H9 (cell line): ENCODE measurements around the gene GIPC2. TPM values are rescaled to one million over a fixed set of nuclear protein-coding genes. Genes with fewer than 3 reads are reported as not detected.

Experiments
- DNase-seq: peaks from one replicate; pipeline ENCODE4 v3.0.0-alpha.2; 2017
- H2AFZ ChIP-seq: one replicate; pipeline ENCODE4 v1.6.1; 2013; ENCODE audit warnings: mild to moderate bottlenecking, low read length, control low read depth, moderate library complexity
- H2AK5ac ChIP-seq: 2 replicates; pipeline ENCODE4 v1.6.1; 2013; ENCODE audit warnings: low read length, control low read depth, mixed read lengths; ENCODE audit not compliant: insufficient read length
- H2BK120ac ChIP-seq: one replicate; pipeline ENCODE4 v1.6.1; 2013; ENCODE audit warnings: low read depth, mild to moderate bottlenecking, low read length, control low read depth, inconsistent platforms; ENCODE audit not compliant: poor library complexity, severe bottlenecking
- H2BK12ac ChIP-seq: 2 replicates; pipeline ENCODE4 v1.6.1; 2013; ENCODE audit warnings: low read length, control low read depth, mixed read lengths, low read depth; ENCODE audit not compliant: insufficient read length
- H2BK15ac ChIP-seq: 2 replicates; pipeline ENCODE4 v1.6.1; 2013; ENCODE audit warnings: low read depth, low read length, control low read depth
- H2BK20ac ChIP-seq: one replicate; pipeline ENCODE4 v1.6.1; 2013; ENCODE audit warnings: low read depth, mild to moderate bottlenecking, low read length, control low read depth, inconsistent platforms; ENCODE audit not compliant: poor library complexity, severe bottlenecking
- H2BK5ac ChIP-seq: 2 replicates; pipeline ENCODE4 v1.6.1; 2013; ENCODE audit warnings: low read length, control low read depth, mixed read lengths; ENCODE audit not compliant: insufficient read length
- H3K14ac ChIP-seq: 2 replicates; pipeline ENCODE4 v1.6.1; 2013; ENCODE audit warnings: low read length, control low read depth; ENCODE audit not compliant: insufficient read depth
- H3K18ac ChIP-seq: 2 replicates; pipeline ENCODE4 v1.6.1; 2013; ENCODE audit warnings: low read depth, mild to moderate bottlenecking, mixed read lengths, low read length, control low read depth; ENCODE audit not compliant: insufficient read length
- H3K23ac ChIP-seq: 2 replicates; pipeline ENCODE4 v1.6.1; 2013; ENCODE audit warnings: low read length, control low read depth, mixed read lengths, low read depth; ENCODE audit not compliant: insufficient read length
- H3K23me2 ChIP-seq: 2 replicates; pipeline ENCODE4 v1.6.1; 2013; ENCODE audit warnings: low read depth, mild to moderate bottlenecking, mixed read lengths, low read length, control low read depth; ENCODE audit not compliant: insufficient read length, poor library complexity, severe bottlenecking
- H3K27ac ChIP-seq: 2 replicates; pipeline ENCODE4 v1.5.1; 2013; ENCODE audit warnings: low read length, control low read depth, mixed read lengths, low read depth; ENCODE audit not compliant: insufficient read length
- H3K27me3 ChIP-seq: 2 replicates; pipeline ENCODE4 v1.6.1; 2013; ENCODE audit warnings: low read length, control low read depth, inconsistent platforms; ENCODE audit not compliant: insufficient read depth
- H3K4ac ChIP-seq: 2 replicates; pipeline ENCODE4 v1.6.1; 2013; ENCODE audit warnings: low read depth, mild to moderate bottlenecking, control low read depth, inconsistent platforms, low read length, moderate library complexity
- H3K4me1 ChIP-seq: 2 replicates; pipeline ENCODE4 v1.6.1; 2013; ENCODE audit warnings: low read length, control low read depth, inconsistent platforms; ENCODE audit not compliant: insufficient read depth
- H3K4me2 ChIP-seq: 2 replicates; pipeline ENCODE4 v1.6.1; 2013; ENCODE audit warnings: low read length, control low read depth, mixed read lengths; ENCODE audit not compliant: insufficient read length, insufficient read depth
- H3K56ac ChIP-seq: 2 replicates; pipeline ENCODE4 v1.6.1; 2013; ENCODE audit warnings: low read depth, mild to moderate bottlenecking, mixed read lengths, low read length, control low read depth; ENCODE audit not compliant: insufficient read length
- H3K79me1 ChIP-seq: 2 replicates; pipeline ENCODE4 v1.6.1; 2013; ENCODE audit warnings: low read depth, mild to moderate bottlenecking, moderate library complexity, low read length, control low read depth, inconsistent platforms; ENCODE audit not compliant: insufficient read depth, poor library complexity, severe bottlenecking
- H3K79me2 ChIP-seq: 2 replicates; pipeline ENCODE4 v1.6.1; 2013; ENCODE audit warnings: low read length, control low read depth, inconsistent platforms; ENCODE audit not compliant: insufficient read depth
- H3K9ac ChIP-seq: 2 replicates; pipeline ENCODE4 v1.6.1; 2013; ENCODE audit warnings: low read length, control low read depth, mixed read lengths; ENCODE audit not compliant: insufficient read length; ENCODE audit errors: extremely low read depth
- H3K9me3 ChIP-seq: one replicate; pipeline ENCODE4 v1.6.1; 2013; ENCODE audit warnings: low read depth, low read length, inconsistent platforms; ENCODE audit not compliant: control insufficient read depth
- H3T11ph ChIP-seq: one replicate; pipeline ENCODE4 v1.6.1; 2013; ENCODE audit warnings: mild to moderate bottlenecking, low read length, control low read depth, inconsistent platforms
- H4K20me1 ChIP-seq: one replicate; pipeline ENCODE4 v1.6.1; 2013; ENCODE audit not compliant: control insufficient read depth, insufficient read length, insufficient read depth
- H4K5ac ChIP-seq: 2 replicates; pipeline ENCODE4 v1.6.1; 2013; ENCODE audit warnings: low read depth, mild to moderate bottlenecking, mixed read lengths, low read length, control low read depth; ENCODE audit not compliant: insufficient read length
- H4K8ac ChIP-seq: replicated peaks from 2 replicates; pipeline ENCODE4 v1.6.1; 2013; ENCODE audit warnings: low read length, control low read depth, mixed read lengths, low read depth; ENCODE audit not compliant: insufficient read length
- H4K91ac ChIP-seq: 2 replicates; pipeline ENCODE4 v1.6.1; 2013; ENCODE audit warnings: low read depth, mild to moderate bottlenecking, moderate library complexity, mixed read lengths, low read length, control low read depth; ENCODE audit not compliant: insufficient read length
- H3K27ac Mint-ChIP-seq, 3 experiments: 2 replicates in 2 of 3; 3 replicates in 1 of 3; pipeline ENCODE4 v1.8.0; 2020 to 2021; ENCODE audit warnings: mixed read lengths in 3 of 3, mild to moderate bottlenecking in 1 of 3, moderate library complexity in 1 of 3
- H3K27me3 Mint-ChIP-seq: 2 replicates; pipeline ENCODE4 v1.8.0; 2021; ENCODE audit warnings: low read depth, mild to moderate bottlenecking, moderate library complexity, mixed read lengths
- H3K36me3 Mint-ChIP-seq, 3 experiments: 2 replicates in 2 of 3; 3 replicates in 1 of 3; pipeline ENCODE4 v1.8.0; 2020 to 2021; ENCODE audit warnings: low read depth in 3 of 3, mixed read lengths in 3 of 3; ENCODE audit not compliant: insufficient read depth in 1 of 3
- H3K4me1 Mint-ChIP-seq, 2 experiments: 2 replicates each; pipeline ENCODE4 v1.8.0; 2020; ENCODE audit warnings: mixed read lengths in 2 of 2
- H3K4me3 Mint-ChIP-seq, 2 experiments: 2 replicates in 1 of 2; 3 replicates in 1 of 2; pipeline ENCODE4 v1.8.0; 2020 to 2021; ENCODE audit warnings: mild to moderate bottlenecking in 2 of 2, mixed read lengths in 2 of 2, moderate library complexity in 1 of 2
- H3K9me3 Mint-ChIP-seq, 2 experiments: 2 replicates in 1 of 2; 3 replicates in 1 of 2; pipeline ENCODE4 v1.8.0; 2020; ENCODE audit warnings: mild to moderate bottlenecking in 2 of 2, mixed read lengths in 2 of 2, moderate library complexity in 1 of 2
- WGBS: extraction: QIAGEN DNeasy Blood & Tissue Kit; methylation state at CpG from one replicate; pipeline ENCODE4 v1.1.7; 2013; ENCODE audit warnings: missing lambda C conversion rate, low lambda C conversion rate, mixed read lengths; ENCODE audit not compliant: insufficient read length; ENCODE audit errors: extremely low coverage; 5-methylcytosine and 5-hydroxymethylcytosine counted together
- total RNA-seq: library from RNA; stranded (reverse); gene quantifications from 2 replicates; pipeline ENCODE4 v1.2.1, GENCODE V29; 2021
- TF ChIP-seq, protein P1 (sequence below): fragments of 200-600 bp; sonication (generic); conservative IDR thresholded peaks from 3 replicates; pipeline ENCODE4 v1.8.0; 2021; ENCODE audit warnings: antibody characterized with exemption, mild to moderate bottlenecking

The GIPC2 gene
- total RNA-seq, 1 experiment from 2014 or later = 0.85 TPM

- H3K4ac ChIP-seq = no peak overlapping the region
- H3K27ac ChIP-seq = no peak overlapping the region
- no peak overlapping the region for H3K4me2 ChIP-seq
- no peak overlapping the region for H3K9ac ChIP-seq
- no peaks in the 10 kb centered on the region for H3K9me3 ChIP-seq
- H3K36me3 Mint-ChIP-seq = no peaks in the 10 kb centered on the region
- no peak overlapping the region for H4K91ac ChIP-seq
- H2AFZ ChIP-seq = no peak overlapping the region
- H2BK5ac ChIP-seq = no peak overlapping the region
- no peak overlapping the region for H3K27ac Mint-ChIP-seq
- no peak overlapping the region for H3K14ac ChIP-seq
- H2BK120ac ChIP-seq = no peak overlapping the region
- DNase-seq = no peak
- no peak overlapping the region for H3K4me3 Mint-ChIP-seq
- H3K79me2 ChIP-seq = no peaks in the 10 kb centered on the region
- no peaks in the 10 kb centered on the region for H3K4me1 ChIP-seq
- TF ChIP-seq, protein P1, sequence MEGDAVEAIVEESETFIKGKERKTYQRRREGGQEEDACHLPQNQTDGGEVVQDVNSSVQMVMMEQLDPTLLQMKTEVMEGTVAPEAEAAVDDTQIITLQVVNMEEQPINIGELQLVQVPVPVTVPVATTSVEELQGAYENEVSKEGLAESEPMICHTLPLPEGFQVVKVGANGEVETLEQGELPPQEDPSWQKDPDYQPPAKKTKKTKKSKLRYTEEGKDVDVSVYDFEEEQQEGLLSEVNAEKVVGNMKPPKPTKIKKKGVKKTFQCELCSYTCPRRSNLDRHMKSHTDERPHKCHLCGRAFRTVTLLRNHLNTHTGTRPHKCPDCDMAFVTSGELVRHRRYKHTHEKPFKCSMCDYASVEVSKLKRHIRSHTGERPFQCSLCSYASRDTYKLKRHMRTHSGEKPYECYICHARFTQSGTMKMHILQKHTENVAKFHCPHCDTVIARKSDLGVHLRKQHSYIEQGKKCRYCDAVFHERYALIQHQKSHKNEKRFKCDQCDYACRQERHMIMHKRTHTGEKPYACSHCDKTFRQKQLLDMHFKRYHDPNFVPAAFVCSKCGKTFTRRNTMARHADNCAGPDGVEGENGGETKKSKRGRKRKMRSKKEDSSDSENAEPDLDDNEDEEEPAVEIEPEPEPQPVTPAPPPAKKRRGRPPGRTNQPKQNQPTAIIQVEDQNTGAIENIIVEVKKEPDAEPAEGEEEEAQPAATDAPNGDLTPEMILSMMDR = no peak
- peaks cover 4% of the 10 kb centered on the region for H3K27me3 Mint-ChIP-seq
- no peak overlapping the region for H3K18ac ChIP-seq
- no peak overlapping the region for H3K23ac ChIP-seq
- no peaks in the 10 kb centered on the region for H4K20me1 ChIP-seq
- no peak overlapping the region for H2BK15ac ChIP-seq
- no peaks in the 10 kb centered on the region for H3K79me1 ChIP-seq
- H2BK12ac ChIP-seq = no peak overlapping the region
- H3K56ac ChIP-seq = no peak overlapping the region
- no CpG with 5 or more reads among the region's 2 CpGs for WGBS
- no peaks in the 10 kb centered on the region for H3K4me1 Mint-ChIP-seq
- H3K27me3 ChIP-seq = no peaks in the 10 kb centered on the region
- no peaks in the 10 kb centered on the region for H3K9me3 Mint-ChIP-seq
- no peak overlapping the region for H4K5ac ChIP-seq
- H2BK20ac ChIP-seq = no peak overlapping the region
- no peak overlapping the region for H3T11ph ChIP-seq
- no peaks in the 10 kb centered on the region for H3K23me2 ChIP-seq
- H4K8ac ChIP-seq = no peak overlapping the region
- H2AK5ac ChIP-seq = no peak overlapping the region
These were observed 24.0 kb downstream of the GIPC2 start for GRCh38 chr1:78069784-78070183.
